GM06990 (cell line): Measurements from ENCODE around the gene C1GALT1.
"Not testable (repeated sequence)": the region's sequence is repeated elsewhere in the genome, so short reads cannot be mapped to it uniquely, and the experiment has no call there.

ENCODE experiments used
- DNase-seq: peaks from one replicate; pipeline ENCODE4 v3.0.0-alpha.2; 2011; ENCODE audit not compliant: insufficient read length; ENCODE audit errors: extremely low read depth
- H3K27me3 ChIP-seq: replicated peaks from 2 replicates; pipeline ENCODE4 v1.6.0; 2011; ENCODE audit warnings: low read length; ENCODE audit not compliant: control insufficient read depth, insufficient read depth
- H3K36me3 ChIP-seq: 2 replicates; pipeline ENCODE4 v1.5.1; 2011; ENCODE audit warnings: low read length; ENCODE audit not compliant: control insufficient read depth, insufficient read depth
- H3K4me3 ChIP-seq: replicated peaks from 2 replicates; pipeline ENCODE4 v1.5.1; 2011; ENCODE audit warnings: low read depth, mild to moderate bottlenecking, control low read depth, low read length
- TF ChIP-seq, protein P1 (sequence below): IDR thresholded peaks from 2 replicates; pipeline ENCODE4 v1.5.1; 2011; ENCODE audit warnings: low read length, control low read depth, mild to moderate bottlenecking, inconsistent platforms; ENCODE audit not compliant: insufficient read depth, poor library complexity, severe bottlenecking

C1GALT1 gene

DNA sequence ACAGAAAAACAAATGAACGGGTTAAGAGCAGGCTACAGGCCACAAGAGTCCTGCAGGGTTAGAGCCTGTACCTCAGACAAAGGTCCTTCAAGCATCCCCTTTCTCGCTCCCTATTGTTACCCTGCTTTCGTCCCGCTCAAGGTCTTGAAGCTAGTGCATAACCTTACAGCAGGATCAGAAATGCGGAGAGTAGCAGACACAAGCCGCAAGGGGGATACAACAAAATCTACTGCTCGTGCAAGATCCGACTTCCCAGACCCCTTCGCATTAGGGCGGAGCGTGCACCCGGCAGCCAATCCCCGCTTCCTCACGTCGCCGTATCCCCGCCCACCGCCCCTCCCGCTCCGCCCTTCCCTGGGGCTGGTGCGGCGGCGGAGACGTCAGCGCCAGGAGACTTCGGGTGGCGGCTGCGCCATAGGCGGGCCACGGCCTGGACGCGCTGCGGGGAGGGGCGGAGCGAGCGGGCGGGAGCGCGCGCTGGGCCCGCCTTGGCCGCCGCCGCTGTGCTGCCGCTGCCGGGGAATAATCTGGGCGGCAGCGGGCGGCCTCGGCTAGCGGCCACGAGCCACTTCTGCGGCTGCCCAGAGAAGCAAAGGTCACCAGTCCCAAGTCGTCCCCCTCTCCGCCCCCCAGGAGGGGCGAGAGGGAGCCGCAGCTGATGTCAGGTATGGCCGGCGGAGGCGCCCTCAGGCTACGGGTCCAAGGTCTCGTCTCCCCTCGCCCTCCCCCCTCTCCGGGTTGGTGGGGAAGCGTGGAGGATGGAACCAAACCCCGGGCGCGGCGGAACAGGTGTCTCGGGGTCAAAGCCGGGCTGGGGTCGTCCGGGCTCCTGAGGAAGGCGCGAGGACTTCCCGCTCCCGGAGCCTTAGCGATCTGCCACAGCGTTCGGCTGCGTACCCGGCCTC lies at the start of gene C1GALT1:
TSS of gene C1GALT1 (plus strand) at position 389 of the 905 bp plus-strand sequence. CDS start 51,776 bp downstream, outside the sequence.
- TF ChIP-seq, protein P1, sequence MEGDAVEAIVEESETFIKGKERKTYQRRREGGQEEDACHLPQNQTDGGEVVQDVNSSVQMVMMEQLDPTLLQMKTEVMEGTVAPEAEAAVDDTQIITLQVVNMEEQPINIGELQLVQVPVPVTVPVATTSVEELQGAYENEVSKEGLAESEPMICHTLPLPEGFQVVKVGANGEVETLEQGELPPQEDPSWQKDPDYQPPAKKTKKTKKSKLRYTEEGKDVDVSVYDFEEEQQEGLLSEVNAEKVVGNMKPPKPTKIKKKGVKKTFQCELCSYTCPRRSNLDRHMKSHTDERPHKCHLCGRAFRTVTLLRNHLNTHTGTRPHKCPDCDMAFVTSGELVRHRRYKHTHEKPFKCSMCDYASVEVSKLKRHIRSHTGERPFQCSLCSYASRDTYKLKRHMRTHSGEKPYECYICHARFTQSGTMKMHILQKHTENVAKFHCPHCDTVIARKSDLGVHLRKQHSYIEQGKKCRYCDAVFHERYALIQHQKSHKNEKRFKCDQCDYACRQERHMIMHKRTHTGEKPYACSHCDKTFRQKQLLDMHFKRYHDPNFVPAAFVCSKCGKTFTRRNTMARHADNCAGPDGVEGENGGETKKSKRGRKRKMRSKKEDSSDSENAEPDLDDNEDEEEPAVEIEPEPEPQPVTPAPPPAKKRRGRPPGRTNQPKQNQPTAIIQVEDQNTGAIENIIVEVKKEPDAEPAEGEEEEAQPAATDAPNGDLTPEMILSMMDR, result peak; percentile 67
- Histone ChIP-seq H3K36me3 (no peaks in the 10 kb centered on the region), H3K4me3 (peak within 1 kb of the TSS; percentile 91), H3K27me3 (no peaks in the 10 kb centered on the region)
- DNase-seq, result peak; percentile 99

DNA sequence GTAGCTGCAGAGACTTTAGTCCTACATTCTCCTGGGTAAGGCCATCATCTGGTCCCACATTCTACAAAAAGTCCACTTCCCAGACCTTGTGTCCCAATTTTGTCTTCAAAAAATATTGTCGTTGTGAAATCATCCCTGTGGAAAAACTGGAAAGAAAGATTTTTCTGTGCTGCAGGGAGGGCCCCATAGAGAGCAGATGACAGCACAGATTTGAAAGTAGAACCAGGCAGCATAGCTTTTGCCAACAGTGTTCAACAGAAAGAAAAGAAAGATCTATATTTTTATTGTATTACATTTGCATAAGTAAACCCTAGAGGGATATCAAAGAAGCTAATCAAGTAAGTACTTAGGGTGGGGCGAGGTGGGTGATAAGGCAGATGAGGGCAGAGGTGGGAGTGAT lies 48.3 kb upstream of the C1GALT1 start:
- Histone ChIP-seq H3K4me3 (no peak overlapping the region), H3K27me3 (no peaks in the 10 kb centered on the region), H3K36me3 (no peaks in the 10 kb centered on the region)
- no peak for DNase-seq
- TF ChIP-seq, protein P1, result no peak

DNA sequence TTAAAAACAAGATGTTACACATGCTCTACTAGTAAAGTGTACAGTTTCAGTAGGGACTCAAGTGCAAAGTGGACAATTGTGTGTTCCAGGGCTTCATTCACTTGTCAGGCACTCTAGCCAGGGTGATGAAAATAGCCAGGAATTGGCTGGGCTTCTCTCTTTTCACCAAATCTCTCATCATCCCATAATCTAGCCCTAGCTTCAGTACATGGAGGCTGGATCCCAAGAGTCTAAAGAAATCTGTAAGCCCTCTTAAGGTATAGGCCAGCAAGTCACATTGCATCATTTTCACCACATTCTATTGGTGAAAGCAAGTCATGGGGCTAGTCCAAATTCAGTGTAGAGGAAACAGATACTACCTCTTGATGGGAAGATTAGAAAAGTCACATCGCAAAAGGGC lies 47.3 kb upstream of the C1GALT1 start:
- TF ChIP-seq, protein P1, result no peak

DNA sequence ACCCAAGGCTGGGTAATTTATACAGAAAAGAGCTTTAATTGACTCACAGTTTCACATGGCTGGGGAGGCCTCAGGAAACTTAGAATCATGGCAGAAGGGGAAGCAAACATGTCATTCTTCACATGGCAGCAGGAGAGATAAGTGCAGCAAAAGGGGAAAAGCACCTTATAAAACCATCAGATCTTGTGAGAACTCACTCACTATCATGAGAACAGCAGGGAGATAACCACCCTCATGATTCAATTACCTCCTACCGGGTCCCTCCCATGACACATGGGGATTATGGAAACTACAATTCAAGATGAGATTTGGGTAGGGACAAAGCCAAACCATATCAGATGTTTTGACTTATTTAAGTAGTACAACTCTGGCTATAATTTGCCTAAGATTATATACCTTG lies 46.4 kb upstream of the C1GALT1 start:
- not testable (repeated sequence) for DNase-seq, H3K4me3 ChIP-seq, H3K27me3 ChIP-seq, H3K36me3 ChIP-seq

More for the DNA sequence above, 47.3 kb upstream of the C1GALT1 start:
- Histone ChIP-seq H3K4me3 (no peak overlapping the region), H3K27me3 (no peaks in the 10 kb centered on the region), H3K36me3 (no peaks in the 10 kb centered on the region)
- DNase-seq, result no peak

DNA sequence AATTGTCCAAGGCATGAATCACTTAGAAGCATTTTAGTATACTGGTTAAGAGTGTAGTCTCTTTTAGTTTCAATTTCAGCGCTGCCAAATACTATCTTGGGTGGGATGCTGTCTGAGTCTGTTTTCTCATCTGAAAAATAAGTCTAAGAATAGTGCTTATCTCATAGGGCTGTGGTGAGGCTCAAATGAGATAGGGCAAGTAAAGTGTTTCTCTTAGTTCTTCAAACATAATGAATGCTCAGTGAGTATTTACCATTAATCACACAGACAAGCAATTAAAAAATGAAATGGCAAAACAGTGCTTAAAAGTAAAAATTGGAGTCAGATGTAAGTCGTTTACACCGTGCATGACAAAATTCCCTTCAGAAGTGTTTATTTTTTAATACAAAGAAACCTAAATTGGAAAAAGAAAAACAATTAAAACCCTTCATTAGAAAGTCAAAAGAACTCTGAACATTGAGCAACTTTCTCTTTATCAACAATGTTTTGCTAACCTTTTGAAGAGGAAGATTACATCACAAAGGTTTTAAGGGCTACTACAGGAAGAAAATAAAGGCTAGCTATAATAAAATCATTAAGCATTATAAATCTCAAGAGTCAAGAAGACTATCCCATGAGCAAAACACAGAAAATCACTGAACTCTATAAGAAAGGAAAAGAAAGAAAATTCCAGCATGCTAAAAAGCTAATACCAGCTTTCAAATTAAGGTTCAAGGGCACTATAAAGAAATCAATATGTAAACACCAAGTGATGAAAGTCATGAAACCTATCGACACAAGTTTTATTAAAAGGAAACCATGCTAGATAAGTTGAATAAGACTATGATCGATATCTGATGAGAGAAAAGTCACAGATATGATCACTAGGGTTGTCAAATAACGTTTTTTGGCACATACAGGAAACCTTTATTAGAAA lies 45.6 kb upstream of the C1GALT1 start:
- TF ChIP-seq, protein P1, result no peak
- no peaks in the 10 kb centered on the region for H3K36me3 ChIP-seq
- DNase-seq, result no peak
- H3K27me3 ChIP-seq, result no peaks in the 10 kb centered on the region
- H3K4me3 ChIP-seq, result no peak overlapping the region

DNA sequence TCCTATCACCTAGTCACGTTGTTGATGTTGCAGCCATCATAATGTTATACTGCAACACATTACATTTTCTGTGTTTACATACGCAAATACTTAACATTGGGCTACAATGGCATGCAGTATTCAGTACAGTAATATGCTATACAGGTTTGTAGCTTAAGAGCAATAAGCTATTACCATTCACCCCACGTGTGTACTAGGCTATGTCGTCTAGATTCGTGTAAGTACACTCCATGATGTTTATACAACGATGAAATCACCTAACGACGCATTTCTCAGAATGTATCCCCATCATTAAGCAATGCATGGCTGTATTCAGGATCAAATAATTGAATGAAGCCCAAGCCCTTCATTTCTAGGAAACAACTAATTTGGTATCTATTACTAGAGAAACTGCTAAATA lies 43.4 kb upstream of the C1GALT1 start:
- no peak for DNase-seq
- TF ChIP-seq, protein P1, result no peak
- Histone ChIP-seq H3K36me3 (no peaks in the 10 kb centered on the region), H3K4me3 (no peak overlapping the region), H3K27me3 (no peaks in the 10 kb centered on the region)

DNA sequence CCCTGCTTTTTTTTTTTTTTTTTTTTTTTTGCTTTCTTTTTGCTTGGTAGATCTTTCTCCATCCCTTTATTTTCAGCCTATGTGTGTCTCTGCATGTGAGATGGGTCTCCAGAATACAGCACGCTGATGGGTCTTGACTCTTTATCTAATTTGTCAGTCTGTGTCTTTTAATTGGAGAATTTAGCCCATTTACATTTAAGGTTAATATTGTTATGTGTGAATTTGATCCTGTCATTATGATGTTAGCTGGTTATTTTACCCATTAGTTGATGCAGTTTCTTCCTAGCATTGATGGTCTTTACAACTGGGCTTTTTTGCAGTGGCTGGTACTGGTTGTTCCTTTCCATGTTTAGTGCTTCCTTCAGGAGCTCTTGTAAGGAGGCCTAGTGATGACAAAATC lies 38.9 kb upstream of the C1GALT1 start:
- not testable (repeated sequence) for DNase-seq, H3K36me3 ChIP-seq, H3K27me3 ChIP-seq, H3K4me3 ChIP-seq

DNA sequence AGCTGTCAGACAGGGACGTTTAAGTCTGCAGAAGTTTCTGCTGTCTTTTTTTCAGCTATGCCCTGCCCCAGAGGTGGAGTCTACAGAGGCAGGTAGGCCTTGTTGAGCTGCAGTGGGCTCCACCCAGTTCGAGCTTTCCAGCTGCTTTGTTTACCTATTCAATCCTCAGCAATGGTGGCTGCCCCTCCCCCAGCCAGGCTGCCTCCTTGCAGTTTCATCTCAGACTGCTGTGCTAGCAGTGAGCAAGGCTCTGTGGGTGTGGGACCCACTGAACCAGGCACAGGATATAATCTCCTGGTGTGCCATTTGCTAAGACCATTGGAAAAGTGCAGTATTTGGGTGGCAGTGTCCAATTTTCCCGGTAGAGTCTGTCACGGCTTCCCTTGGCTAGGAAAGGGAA lies 37.2 kb upstream of the C1GALT1 start:
- H3K36me3 ChIP-seq, H3K4me3 ChIP-seq, H3K27me3 ChIP-seq, DNase-seq: not testable (repeated sequence)
